Posterior vena cava (tissue), 2 donors: ENCODE results near the gene MAGOHB. TPM values are rescaled to one million over a fixed set of nuclear protein-coding genes. Genes with fewer than 3 reads are reported as not detected.

Experiments used
- DNase-seq: peaks from one replicate; pipeline ENCODE4 v3.0.0-alpha.2; 2020; ENCODE audit warnings: low spot score
- intact Hi-C, 2 donors: fragments of 100-400 bp; cut with DNase I; formaldehyde crosslinking; loops; one replicate each; pipeline versions ENCODE4 v1.14.1 to v1.14.2; 2022 to 2023
- total RNA-seq, 2 donors: library from RNA; stranded (reverse); fragmentation: NEBNext Ultra II Directional; extraction: Animal tissue kit (Norgen Biotek cat#: 25700); gene quantifications; one replicate each; pipeline ENCODE4 v1.2.1, GENCODE V29; 2021
- donor health status: DM: yes; HTN: yes; CAD: no.
- donor health status: DM: yes; HTN: yes; CAD: no.

The MAGOHB gene
- total RNA-seq, 2 donors from 2014 or later: 19.3 to 21.2 TPM

GRCh38 chr12:10562306-10562933 lies 51.0 kb downstream of the MAGOHB start:
- DNase-seq: no peak

GRCh38 chr12:10559244-10559643 lies 54.2 kb downstream of the MAGOHB start:
- intact Hi-C loops: no loop called here
- no peak for DNase-seq

More at GRCh38 chr12:10562306-10562933, 51.0 kb downstream of the MAGOHB start:
- intact Hi-C loops: loop anchor here (5.0 kb wide), 3 partner anchors 230 to 330 kb away; no protein-coding TSS in a partner anchor

GRCh38 chr12:10558789-10559188 lies 54.6 kb downstream of the MAGOHB start:
- intact Hi-C loops: no loop called here
- DNase-seq: no peak

GRCh38 chr12:10558301-10558700 lies 55.1 kb downstream of the MAGOHB start:
- no peak for DNase-seq
- intact Hi-C loops: no loop called here

GRCh38 chr12:10557766-10558165 lies 55.6 kb downstream of the MAGOHB start:
- DNase-seq: no peak
- intact Hi-C loops: no loop called here

- no peak for DNase-seq
- intact Hi-C loops: no loop called here
Observed at GRCh38 chr12:10557329-10557728, 56.1 kb downstream of the MAGOHB start.

GRCh38 chr12:10554756-10555481 lies 58.5 kb downstream of the MAGOHB start:
- intact Hi-C loops: no loop called here
- no peak for DNase-seq

- intact Hi-C loops: no loop called here
- DNase-seq: no peak
Observed at GRCh38 chr12:10554228-10554755, 59.1 kb downstream of the MAGOHB start.

Other genes with a start within 250 kb of the MAGOHB start
- gene KLRK1, start 223.6 kb downstream of the MAGOHB start, total RNA-seq: 1 to 10 TPM; 1.4 to 1.9 TPM
- gene KLRC4, start 203.9 kb downstream of the MAGOHB start, total RNA-seq: not detected
- not detected for gene KLRC3, start 193.0 kb downstream of the MAGOHB start, total RNA-seq
- under 1 TPM in 1 of 2 donors, not detected in 1; 0.46 TPM for gene KLRC2, start 177.6 kb downstream of the MAGOHB start, total RNA-seq
- gene KLRC1, start 160.2 kb downstream of the MAGOHB start, total RNA-seq: under 1 TPM in 1 of 2 donors, not detected in 1; 0.38 TPM
- gene EIF2S3B, start 107.7 kb downstream of the MAGOHB start, total RNA-seq: 1 to 10 TPM in 1 of 2 donors, under 1 TPM in 1; 0.33 to 1.2 TPM
- gene STYK1, start 60.4 kb upstream of the MAGOHB start, total RNA-seq: under 1 TPM; 0.10 to 0.19 TPM
- gene YBX3, start 109.7 kb upstream of the MAGOHB start, total RNA-seq: 100 to 1,000 TPM; 386 to 502 TPM
- gene TAS2R7, start 189.0 kb upstream of the MAGOHB start, total RNA-seq: not detected
- gene TAS2R8, start 193.7 kb upstream of the MAGOHB start, total RNA-seq: not detected
- under 1 TPM in 1 of 2 donors, not detected in 1; 0.51 TPM for gene TAS2R9, start 196.6 kb upstream of the MAGOHB start, total RNA-seq
- gene TAS2R10, start 212.7 kb upstream of the MAGOHB start, total RNA-seq: 1 to 10 TPM in 1 of 2 donors, under 1 TPM in 1; 0.76 to 1.2 TPM
- 1 to 10 TPM; 2.5 to 4.3 TPM for gene PRR4, start 235.9 kb upstream of the MAGOHB start, total RNA-seq